ENCODE data around the gene SEMA5B. TPM values are rescaled to one million over a fixed set of nuclear protein-coding genes. Genes with fewer than 3 reads are reported as not detected.
A peak's percentile ranks its signal among the peaks of the same experiment; 100 is the strongest.

The SEMA5B gene
- total RNA-seq, 2 donors from 2014 or later, result 0.14 to 3.2 TPM

DNA sequence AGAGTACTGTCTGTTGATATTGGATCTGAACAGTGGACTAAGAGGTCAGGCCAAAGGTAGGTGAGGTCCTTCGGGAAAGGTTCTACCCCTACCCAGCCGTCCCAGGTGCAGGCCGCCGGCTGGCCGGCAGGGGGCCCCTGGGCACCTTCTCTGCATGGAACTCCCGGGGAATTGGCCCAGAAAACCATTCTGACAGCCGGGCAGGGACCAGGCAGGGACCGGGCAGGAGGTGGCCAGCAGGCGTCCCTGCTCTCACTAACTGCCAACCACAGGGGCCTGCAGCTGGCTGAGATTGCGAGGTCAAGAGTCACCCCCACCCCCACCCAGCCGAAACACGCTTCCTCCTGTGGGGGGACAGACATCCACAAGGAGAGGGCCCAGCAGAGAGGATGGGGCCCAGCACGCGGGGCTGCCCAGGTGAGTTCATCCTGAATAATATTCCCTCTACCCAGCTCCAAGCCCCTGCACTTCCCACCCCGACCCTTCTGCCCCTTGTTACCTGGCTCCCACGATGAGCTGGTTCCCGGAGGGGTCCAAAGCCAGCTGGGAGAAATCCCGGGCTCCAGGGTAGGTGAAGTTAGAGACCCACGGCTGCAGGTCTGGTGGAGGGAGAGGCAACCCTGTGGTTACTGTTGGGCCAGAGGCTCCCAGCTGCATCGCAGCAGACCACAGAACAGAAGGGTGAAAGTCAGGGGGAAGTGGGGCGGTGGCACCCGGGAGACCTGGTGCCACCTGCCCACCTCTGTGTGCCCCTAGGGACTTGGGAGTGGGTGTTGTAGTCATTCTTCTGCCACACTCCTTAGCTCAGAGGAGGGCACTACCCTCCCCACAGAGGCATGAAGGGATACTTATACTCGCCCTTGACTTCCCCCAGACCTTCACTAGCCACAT, 84.4 kb downstream of the SEMA5B start:
- no peak overlapping the region for H3K4me3 ChIP-seq
- no peak overlapping the region for H3K27ac ChIP-seq
- peak; percentile 41 for DNase-seq (ENCODE audit: low spot score)
- H3K36me3 ChIP-seq, result no peaks in the 10 kb centered on the region
- H3K9me3 ChIP-seq, result no peaks in the 10 kb centered on the region
- ATAC-seq (ENCODE audit: insufficient number of reproducible peaks, low FRiP score, low read depth), result no peak
- no peaks in the 10 kb centered on the region for H3K27me3 ChIP-seq (replicated peaks; ENCODE audit: insufficient read depth)
- TF ChIP-seq, protein P1, sequence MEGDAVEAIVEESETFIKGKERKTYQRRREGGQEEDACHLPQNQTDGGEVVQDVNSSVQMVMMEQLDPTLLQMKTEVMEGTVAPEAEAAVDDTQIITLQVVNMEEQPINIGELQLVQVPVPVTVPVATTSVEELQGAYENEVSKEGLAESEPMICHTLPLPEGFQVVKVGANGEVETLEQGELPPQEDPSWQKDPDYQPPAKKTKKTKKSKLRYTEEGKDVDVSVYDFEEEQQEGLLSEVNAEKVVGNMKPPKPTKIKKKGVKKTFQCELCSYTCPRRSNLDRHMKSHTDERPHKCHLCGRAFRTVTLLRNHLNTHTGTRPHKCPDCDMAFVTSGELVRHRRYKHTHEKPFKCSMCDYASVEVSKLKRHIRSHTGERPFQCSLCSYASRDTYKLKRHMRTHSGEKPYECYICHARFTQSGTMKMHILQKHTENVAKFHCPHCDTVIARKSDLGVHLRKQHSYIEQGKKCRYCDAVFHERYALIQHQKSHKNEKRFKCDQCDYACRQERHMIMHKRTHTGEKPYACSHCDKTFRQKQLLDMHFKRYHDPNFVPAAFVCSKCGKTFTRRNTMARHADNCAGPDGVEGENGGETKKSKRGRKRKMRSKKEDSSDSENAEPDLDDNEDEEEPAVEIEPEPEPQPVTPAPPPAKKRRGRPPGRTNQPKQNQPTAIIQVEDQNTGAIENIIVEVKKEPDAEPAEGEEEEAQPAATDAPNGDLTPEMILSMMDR (IDR thresholded peaks at IDR 0.05), result peak; percentile 97
- H3K4me1 ChIP-seq (ENCODE audit: control insufficient read depth in 1 of 2, low read depth in 2 of 2), result peaks cover 11 to 37% of the 10 kb centered on the region in 2 donors

DNA sequence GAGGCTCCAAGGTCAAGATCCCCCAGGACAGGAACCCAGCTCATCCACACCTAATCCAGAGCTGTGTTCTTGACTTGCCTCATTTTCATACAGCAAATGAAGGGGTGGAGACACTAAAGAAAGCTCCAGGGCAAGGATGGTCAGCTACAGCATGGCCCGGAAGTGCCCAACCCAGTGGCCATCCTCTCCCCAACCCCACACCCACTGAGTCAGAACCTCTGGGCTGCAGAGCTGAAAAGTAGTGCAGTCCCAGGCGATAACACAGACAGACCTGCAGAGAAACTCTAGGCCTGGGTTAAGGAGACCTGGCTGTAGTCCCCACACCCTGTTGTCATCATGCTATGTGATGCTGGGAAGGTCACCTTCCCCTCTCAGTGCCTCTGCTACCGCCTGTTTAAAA, 85.3 kb downstream of the SEMA5B start:
- Histone ChIP-seq H3K36me3 (no peaks in the 10 kb centered on the region), H3K9me3 (no peaks in the 10 kb centered on the region), H3K4me3 (no peak overlapping the region), H3K27me3 (replicated peaks; ENCODE audit: insufficient read depth) (no peaks in the 10 kb centered on the region), H3K27ac (no peak overlapping the region), H3K4me1 (ENCODE audit: control insufficient read depth in 1 of 2, low read depth in 2 of 2) (peaks cover 11 to 28% of the 10 kb centered on the region in 2 donors)
- ATAC-seq (ENCODE audit: insufficient number of reproducible peaks, low FRiP score, low read depth) (no peak), DNase-seq (ENCODE audit: low spot score) (no peak)
- TF ChIP-seq, protein P1 (IDR thresholded peaks at IDR 0.05), result no peak

- H3K27ac ChIP-seq, result no peak overlapping the region
- DNase-seq (ENCODE audit: low spot score), result no peak
- no peaks in the 10 kb centered on the region for H3K36me3 ChIP-seq
- H3K27me3 ChIP-seq (replicated peaks; ENCODE audit: insufficient read depth), result no peaks in the 10 kb centered on the region
- H3K4me1 ChIP-seq (ENCODE audit: control insufficient read depth in 1 of 2, low read depth in 2 of 2), result peaks cover 11 to 26% of the 10 kb centered on the region in 2 donors
- no peaks in the 10 kb centered on the region for H3K9me3 ChIP-seq
- TF ChIP-seq, protein P1 (IDR thresholded peaks at IDR 0.05), result peak; percentile 12
- H3K4me3 ChIP-seq, result no peak overlapping the region
- ATAC-seq (ENCODE audit: insufficient number of reproducible peaks, low FRiP score, low read depth), result no peak
Measured at GRCh38 chr3:122941228-122942206, 86.0 kb downstream of the SEMA5B start.

- Histone ChIP-seq H3K4me3 (no peak overlapping the region), H3K27me3 (replicated peaks; ENCODE audit: insufficient read depth) (no peaks in the 10 kb centered on the region), H3K27ac (no peak overlapping the region), H3K4me1 (ENCODE audit: control insufficient read depth in 1 of 2, low read depth in 2 of 2) (peaks cover 11 to 26% of the 10 kb centered on the region in 2 donors), H3K36me3 (no peaks in the 10 kb centered on the region), H3K9me3 (no peaks in the 10 kb centered on the region)
- ATAC-seq (ENCODE audit: insufficient number of reproducible peaks, low FRiP score, low read depth) (no peak), DNase-seq (ENCODE audit: low spot score) (no peak)
- TF ChIP-seq, protein P1 (IDR thresholded peaks at IDR 0.05), result no peak
Measured at GRCh38 chr3:122940628-122941086, 86.9 kb downstream of the SEMA5B start.

Measured in thoracic aorta (tissue), 2 donors.